HL-60/S4 (cell line): ENCODE results near the gene SNED1.

Experiments used
- in situ Hi-C: fragments of 300-500 bp; cut with MboI; formaldehyde crosslinking; loops from 2 replicates; pipeline ENCODE4 v1.14.3; 2022; ENCODE audit warnings: low sequenced_read_pairs

Gene SNED1

DNA sequence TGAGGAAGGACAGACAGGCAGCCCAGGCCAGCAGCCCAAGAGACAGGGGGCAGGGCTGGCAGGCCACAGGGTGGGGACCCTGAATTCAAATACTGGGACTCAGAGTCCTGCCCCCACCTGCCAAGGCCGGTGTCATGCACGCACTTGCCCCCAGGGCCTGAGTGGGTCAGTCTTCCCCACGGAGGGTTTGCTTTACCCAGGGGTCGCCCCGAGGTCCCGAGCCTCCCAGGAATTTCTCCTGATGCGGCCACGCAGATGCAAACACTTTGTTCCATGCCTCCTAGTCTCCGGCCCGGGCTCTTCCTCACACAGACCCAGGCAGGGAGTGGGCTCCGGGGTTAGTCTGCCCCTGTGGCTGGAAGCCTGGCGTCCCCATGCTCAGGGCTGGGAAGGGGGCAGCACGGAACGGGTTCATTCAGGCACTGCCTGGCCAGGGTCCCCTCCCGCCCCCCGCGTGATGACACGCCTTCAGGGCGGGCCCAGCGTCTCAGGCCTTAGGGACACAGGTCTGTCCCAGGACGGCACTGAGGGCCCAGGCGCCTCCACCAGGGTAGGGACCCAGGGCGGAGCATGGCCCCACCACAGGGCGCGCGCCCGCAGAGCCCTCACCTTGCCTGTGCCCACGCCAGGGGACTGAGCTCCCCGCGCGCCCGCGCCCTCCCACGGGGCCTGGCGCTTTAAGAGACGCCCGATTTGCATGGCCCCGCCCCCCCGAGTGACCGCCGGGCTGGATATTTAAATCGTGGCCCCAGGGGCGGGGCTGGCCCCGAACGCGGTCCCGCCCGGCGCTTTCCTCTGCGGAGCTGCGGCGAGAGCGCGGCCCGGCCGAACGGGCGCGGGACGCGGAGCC, at the start of gene SNED1:
Gene SNED1 (plus strand): TSS at position 763 of the 850 bp plus-strand sequence. CDS start 220 bp downstream, outside the sequence.
- in situ Hi-C loops = no loop called here

DNA sequence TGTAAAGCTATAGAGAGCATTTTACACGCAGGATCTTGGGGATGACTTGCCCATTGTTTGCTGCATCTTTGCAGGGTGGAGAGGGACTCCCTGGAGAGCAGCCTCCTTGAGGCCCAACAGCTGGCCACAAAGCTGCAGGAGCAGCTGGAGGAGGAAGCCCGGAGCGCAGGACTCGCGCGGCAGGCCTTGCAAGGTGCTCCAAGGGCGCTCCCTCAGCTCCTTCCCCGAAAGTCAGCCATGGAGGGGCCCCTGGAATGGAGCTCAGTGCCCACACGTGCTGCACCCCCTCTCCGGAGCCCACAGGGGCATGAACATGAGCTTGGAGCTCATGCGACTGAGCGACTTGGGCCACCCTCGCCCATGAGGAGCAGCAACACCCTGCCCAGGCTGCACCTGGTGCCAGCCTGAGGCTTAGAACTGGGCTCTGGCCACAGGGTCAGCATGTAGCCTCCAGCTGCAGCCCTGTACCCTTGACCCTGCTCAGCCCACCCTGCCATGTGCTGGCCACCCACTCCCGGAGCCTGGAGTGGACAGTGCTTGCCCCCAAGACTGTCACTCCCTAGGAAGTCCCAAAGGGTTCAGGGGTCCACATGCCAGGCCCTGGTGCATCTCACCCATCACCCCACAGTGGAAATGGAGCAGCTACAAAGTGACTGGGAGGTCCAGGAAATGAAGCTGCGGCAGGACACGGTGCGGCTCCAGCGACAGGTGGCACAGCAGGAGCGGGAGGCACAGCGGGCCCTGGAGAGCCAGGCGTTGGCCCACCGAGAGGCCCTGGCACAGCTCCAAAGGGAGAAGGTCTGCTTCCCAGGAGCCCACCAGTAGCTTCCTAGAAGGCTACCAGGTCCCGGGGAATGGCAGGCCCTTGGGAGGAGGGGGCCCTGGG, 49.3 kb upstream of the SNED1 start:
- in situ Hi-C loops = no loop called here

DNA sequence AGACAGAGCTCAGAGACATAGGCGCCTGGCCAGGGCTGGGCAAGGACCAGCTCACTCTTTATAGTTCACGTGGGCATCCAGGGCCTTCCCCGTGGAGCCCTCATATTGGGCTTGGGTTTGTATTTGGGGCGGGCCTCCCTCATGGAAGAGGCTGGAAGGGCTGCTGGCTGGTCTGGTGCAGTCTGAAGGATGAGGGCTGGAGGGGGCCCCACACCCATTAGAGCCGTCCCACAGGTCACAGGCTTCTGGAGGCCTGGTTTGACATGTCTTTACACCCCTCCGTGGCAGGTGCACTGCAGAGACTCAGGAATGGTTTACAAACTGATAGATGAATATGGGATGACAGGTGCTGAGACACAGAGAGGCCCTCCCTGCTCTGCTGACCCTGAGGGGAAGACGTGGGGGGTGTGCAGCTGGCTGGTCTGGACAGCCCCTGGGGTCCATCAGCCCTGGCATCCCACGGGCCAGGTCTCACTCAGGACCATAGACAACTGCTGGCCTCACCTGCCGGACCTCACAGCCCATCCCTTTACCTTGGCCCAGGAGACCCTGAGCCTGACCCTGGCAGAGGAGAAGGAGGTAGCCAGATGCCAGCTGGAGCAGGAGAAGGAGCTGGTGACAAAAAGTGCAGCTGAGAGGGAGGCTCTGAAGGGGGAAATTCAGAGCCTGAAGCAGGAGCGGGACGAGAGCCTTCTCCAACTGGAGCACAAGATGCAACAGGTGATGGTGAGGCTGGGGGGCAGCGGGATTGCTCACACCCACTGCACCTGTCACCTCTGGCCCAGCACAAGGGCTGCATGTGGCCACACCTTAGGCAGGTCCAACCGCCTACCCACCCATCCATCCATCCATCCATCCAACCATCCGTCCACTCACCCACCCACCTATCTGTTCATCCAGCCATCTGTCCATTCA, 48.4 kb upstream of the SNED1 start:
- in situ Hi-C loops = no loop called here

DNA sequence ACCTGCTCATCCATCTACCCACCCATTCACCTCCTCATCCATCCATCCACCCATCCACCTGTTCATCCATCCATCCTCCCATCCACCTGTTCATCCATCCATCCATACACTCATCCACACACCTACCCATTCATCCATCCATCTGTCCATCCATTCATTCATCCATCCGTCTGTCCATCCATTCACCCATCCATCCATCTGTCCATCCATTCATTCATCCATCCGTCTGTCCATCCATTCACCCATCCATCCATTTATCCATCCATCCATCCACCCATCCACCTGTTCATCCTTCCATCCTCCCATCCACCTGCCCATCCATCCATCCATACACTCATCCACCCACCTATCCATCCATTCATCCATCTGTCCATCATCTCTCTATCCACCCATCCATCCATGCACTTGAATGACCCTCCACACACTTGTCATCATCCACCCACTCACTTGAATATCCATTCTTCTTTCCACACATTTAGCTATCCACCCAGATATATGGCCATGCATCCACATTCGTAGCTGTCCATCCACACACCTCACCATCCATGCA, 47.3 kb upstream of the SNED1 start:
- in situ Hi-C loops = no loop called here

DNA sequence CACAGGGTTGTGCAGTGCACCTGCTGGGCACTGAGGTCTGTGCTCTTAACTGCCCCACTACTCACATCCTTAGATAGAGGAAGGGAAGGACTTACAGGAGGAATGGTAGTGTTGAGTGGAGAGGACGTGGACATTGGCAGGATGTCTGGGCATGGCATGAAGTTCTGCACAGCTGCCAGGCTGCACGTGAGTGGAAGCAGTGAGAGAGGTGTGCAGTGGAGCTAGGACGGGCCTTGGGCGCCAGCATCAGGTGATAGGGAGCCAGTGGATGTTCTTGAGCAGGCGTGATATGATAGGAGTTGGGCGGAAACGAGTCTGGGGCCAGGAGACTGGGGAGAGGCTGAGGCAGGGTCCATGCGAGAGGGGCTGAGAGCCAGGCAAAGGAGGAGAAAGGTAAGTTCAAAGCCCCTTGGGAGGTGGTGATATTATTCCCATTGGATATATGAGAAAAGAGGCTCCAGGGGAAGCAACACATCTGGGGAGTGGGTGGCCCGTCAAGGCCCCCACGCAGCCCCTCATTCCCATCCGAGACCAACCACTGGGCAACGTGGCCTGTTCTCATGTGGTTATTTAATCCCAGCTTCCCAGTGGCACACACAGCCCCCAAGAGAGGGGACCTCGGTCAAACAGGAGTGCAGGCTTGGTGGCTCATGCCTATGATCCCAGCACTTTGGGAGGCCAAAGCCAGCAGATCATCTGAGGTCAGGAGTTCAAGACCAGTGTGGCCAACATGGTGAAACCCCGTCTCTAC, 45.7 kb upstream of the SNED1 start:
- in situ Hi-C loops = no loop called here

DNA sequence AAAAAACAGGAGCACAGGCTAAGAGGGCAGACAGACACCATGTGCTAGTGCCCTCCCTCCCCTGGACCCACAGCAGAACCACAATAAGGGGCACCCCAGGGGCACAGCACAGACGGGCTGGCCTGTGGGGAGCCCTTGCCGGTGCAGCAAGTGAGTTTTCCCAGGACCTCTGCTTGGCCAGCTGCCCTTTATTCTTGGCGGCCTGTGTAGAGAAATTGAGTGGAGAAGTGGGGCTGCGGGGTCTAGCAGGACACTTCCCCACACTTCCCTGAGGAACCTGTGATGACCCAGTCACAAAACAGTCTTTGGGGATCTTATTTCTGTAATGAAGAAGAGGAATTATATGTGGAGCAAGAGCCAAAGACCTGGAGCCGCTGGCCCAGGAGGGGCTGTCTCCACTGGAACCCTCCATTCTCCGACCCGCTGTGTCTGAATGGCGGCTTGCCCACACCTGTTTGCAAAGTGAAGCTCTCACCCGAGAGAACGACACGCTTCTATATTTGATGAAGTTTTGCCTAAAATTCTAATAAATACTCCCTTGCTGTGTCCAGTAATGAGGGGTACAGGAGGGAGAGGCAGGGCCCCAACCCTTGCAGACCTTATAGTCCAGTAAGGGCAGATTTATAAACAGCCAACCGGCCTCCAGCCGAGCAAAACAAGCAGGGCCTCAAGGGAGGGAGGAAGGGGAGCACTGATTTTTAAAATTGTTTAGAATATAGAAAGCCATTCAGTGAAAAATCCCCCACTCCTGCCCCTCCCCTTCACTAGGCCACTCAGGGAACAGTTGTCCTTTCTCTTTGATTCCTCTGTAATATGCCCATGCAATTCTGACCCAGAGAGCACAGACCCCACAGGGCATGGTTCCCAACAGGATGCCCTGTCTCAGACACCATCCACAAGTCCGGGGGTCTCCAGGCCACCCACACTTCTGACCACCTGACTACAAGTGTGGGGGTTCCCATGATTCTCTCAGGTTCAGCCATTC, 44.7 kb upstream of the SNED1 start:
- in situ Hi-C loops = no loop called here

DNA sequence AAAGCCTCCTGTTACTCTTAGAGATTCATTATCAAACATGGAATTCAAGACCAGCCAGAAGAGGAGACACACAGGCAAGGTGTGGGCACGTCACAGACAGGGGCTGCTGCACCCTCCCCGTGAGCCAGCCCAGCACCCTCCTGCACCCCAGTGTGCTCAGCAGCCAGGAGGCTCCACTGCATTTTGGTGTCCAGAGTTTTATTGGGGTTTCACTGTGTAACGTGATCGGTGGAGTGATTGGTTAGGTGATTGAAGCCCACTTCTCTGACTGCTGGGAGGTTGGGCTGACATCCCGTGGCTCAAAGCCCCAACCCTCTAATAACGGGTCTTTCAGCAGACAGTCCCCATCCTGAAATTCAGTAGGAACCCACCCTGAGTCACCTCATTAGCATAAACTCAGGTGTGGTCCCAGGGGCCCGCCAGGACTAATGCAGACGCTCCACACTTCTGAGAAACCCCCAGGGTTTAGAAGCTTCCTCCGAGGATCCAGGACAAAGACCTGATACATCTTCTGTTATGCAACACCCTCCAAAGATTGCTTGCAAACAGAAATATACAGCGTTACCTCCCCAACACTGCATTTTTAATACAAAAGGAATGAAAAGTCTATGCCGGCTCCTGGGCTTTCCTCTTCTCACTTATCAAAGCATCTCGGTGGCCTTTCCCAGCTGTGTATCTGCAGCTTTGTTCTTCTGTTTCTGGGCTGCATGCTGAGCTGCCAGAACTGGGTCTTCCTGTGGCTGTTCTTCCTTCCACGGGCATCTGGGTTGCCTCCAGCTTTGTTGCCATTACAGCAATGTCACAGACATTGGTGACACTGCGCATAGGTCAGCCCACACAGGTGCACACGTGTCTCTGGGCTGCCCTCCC, 43.7 kb upstream of the SNED1 start:
- in situ Hi-C loops = no loop called here

DNA sequence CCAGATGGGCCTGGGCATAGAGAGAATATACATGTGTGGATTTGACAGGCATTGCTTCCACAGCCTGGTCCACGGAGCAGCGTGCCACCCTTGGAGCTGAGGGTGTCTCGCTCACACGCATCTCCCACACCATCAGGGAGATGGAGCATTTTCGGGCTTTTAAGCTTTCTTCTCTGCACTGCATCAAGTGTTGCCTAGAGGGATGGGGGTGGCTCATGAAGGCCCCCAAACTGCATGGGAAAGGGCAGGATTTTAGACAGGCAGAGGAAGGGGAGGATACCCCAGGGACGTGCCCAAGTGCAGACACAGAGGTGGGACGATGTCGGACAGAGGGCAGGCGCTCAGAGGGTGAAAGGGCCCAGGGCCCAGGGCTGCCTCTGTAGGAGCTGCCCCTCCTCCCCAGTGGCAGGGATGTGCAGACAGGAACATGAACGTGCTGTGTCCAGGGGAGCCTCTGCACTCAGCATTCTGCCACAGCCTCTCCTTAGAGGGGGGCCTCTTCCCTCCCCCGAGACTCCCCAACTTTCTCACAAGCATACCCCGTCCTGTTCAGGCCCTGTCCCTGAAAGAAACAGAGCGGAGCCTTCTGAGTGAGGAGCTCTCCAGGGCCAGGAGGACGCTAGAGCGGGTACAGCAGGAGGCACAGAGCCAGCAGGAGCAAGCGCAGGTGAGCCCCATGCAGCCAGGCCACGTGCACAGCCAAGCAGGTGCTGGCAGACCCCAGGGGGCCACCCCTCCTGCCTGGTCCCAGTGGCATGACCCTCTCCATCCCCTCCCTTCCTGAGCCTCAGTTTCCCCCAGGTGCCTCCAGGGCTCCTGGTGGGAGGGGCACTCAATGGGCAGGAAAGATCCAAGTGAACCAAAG, 42.9 kb upstream of the SNED1 start:
- in situ Hi-C loops = no loop called here

DNA sequence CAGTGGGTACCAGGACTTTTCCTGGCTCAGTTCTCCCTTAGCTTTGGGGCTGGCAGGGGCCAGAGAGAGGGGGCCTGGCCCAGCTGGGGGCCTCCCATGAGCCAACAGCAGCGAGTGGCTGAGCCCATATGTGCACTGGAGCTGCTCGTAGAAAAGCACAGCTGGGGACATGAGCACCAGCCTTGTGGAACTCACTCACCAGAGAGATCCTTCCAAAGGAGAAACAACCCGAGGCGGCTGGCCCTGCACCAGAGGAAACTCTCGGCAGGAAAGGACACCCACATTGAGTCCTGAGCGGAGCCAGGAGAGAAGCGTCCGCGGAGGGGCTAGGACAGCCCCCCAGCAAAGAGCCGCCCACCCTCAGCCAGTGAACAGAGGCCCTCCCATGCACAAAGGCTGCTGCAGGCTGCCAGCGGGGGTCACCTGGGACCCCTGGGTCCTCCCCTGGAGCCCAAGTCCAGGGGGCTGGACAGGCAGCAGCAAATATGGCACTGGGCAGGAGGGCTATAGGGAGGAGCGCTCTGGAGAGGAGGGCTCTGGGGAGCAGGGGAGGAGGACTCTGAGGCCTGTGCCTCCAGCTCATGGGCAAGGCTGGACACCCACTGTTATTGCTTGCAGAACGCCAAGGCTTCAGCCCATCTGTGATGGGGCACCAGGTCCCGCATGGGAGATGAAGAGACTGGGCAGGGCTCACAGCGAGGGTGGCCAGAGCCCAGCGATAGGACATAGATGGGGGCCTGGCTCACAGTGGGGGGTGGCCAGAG, 42.1 kb upstream of the SNED1 start:
- in situ Hi-C loops = no loop called here

DNA sequence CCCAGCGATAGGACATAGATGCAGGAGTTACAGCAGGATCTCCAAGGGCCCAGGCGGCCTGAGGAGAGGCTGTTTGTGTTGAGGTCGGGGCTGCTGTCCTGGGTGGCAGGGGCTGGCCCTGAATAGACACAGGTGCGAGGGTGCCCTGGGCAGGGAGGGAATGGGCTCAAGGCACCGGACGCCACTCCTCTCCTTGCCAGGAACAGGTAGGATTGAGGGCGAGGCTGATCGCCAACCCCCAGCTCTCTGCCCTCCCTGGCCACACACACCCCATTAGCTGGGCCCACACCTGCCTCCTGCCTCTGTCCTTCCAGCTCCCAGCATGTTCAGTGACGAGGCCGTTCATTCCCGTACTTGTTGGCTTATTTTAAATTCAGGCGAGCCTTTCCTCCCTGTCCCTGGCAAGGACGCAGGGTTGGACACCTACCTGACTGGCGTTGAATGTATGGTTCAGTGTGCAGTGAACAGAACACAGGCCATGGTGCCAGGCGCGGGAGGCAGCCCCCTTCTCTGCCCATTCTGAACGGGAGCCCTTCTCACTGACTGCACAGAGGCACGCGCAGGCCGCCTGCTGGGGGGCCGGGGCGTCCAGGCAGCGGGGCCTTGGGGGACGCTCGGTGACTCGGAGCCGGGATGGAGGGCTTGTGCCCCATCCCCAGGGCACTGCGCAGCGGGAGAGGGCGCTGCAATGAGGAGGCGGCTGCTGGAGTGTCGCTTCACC, 41.3 kb upstream of the SNED1 start:
- in situ Hi-C loops = no loop called here

DNA sequence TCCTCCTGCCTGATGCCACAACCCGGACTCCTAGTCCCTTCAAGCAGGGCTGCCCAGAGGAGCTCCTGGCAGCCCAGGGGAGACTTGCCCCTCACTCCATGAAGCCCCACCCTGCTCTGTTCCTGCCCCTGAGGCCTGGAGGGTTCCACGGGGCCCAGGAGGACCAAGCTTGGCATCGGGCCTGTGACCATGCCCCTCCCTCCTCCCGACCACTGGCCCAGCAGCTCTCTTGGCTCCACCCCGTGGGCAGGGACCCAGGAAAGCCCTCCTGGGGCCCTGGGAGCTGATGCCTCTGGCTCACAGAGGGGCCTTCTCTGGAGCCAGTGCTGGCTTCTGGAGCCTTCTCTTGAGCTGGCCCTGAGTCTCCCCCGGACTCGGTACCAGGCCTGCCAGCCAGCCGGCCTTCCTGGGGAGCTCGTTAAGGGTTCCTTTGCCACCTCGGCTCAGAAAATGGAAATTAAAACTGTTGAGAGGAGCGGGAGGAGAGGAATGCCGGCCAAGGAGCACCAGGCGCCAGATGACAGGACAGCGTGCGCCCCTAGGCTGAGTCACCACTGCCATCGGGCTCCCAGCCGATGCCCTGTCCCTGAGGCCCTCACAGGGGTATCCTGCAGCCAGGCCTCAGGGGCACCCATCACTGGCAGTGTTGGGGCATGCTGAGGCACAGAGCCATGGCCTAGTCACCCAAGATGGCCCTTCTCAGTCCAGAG, 40.6 kb upstream of the SNED1 start:
- in situ Hi-C loops = no loop called here

DNA sequence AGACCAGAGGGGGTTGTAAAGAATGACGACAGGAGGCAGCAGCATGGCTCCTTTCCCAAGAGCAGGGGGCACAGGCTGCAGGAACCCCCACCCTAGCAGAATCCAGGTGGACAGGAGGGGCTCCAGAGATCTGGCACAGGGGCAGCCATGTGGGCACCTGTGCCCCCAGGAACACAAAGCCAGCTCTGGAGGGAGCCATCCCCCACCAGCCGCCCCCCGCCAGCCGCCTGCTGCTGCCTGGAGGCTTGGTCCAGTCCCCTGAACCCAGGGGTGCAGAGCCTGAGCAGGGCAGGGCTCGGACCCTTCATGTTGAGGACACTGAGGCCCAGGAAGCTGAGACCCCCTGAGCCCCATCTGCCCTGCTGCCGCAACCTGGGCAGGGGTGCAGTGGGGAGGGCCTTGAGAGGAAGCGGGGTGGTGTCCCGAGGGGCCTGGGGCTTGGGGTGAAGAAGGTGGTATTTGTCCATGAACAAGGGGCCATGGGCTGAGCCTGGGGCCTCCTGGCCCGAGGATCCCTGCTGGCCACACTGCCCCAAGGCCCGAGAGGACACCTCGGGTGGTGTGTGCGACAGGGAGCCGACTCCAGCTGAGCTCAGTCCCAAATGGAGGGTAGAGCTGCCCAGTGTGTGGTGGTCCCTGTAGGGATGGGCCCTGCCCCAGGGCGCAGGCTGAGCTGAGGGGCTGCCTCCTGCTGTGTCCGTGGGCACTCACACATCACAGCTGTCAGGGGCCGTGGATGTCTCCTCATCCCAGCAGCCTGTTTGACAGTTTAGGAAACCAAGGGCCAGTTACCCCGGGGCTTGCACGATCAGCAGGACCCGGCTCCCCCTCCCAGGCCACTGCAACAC, 39.8 kb upstream of the SNED1 start:
- in situ Hi-C loops = no loop called here

DNA sequence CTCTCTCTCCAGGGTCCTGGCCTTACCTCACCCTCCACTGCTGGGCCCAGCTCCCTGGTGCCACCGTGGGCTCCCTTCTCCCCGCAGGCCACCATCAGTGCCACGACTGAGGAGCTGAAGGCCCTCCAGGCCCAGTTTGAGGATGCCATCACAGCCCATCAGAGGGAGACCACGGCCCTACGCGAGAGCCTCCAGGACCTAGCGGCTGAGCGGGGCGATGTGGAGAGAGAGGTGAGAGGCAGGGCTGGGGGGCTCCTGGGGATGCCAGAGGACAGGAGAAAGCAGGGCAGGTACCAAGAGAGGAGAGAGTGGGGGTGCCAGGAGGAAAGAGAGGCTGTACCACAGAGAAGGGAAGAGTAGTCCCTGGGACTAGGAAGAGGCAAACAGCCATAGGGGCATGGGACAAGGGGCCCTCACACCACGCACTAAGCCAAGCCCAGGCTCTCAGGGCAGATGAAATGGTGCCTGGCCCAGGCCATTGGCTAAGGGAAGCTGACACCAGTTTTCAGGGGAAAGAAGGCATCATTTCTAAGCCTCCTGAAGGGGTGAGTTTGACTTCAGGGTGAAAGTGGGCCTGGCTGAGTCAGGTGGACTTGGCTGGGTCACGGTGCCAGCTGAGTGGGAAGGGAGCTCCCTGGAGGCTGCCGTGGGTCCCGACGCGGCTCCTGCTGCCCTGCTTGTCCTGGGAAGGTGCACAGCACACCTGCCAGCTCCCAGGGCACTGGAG, 39.0 kb upstream of the SNED1 start:
- in situ Hi-C loops = no loop called here
